ENCODE measurements around the gene JPH2. TPM values are rescaled to one million over a fixed set of nuclear protein-coding genes. Genes with fewer than 3 reads are reported as not detected.

Gene JPH2
- total RNA-seq, 6 experiments from 2014 or later, result 0.09 to 0.31 (median 0.10) TPM; not detected in 1

DNA sequence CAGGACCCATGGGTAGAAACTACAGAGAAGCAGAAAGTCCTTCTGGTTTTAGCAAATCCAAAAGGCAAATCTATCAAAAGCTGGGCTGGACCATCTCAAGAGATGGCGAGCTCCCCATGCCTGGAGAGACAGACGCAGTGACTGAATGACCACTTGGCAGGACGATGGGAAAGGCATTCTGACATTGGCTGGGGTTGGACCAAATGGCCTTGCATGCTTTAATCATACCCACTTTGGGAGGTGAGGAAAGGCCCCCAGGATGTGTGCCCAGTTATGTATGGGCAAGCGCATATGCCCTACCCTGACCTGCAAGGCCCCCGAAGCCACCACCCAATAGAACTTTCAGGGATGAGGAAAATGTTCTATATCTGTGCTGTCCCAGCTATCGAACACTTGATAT lies 45.1 kb downstream of the JPH2 start:
- no peaks in the 10 kb centered on the region for H3K4me1 ChIP-seq
- no peak overlapping the region for H3K27ac ChIP-seq
- H3K4me3 ChIP-seq, result no peak overlapping the region
- H3K9me3 ChIP-seq, result no peaks in the 10 kb centered on the region
- no peak for TF ChIP-seq POLR2A (IDR thresholded peaks at IDR 0.05)
- TF ChIP-seq, protein P1, sequence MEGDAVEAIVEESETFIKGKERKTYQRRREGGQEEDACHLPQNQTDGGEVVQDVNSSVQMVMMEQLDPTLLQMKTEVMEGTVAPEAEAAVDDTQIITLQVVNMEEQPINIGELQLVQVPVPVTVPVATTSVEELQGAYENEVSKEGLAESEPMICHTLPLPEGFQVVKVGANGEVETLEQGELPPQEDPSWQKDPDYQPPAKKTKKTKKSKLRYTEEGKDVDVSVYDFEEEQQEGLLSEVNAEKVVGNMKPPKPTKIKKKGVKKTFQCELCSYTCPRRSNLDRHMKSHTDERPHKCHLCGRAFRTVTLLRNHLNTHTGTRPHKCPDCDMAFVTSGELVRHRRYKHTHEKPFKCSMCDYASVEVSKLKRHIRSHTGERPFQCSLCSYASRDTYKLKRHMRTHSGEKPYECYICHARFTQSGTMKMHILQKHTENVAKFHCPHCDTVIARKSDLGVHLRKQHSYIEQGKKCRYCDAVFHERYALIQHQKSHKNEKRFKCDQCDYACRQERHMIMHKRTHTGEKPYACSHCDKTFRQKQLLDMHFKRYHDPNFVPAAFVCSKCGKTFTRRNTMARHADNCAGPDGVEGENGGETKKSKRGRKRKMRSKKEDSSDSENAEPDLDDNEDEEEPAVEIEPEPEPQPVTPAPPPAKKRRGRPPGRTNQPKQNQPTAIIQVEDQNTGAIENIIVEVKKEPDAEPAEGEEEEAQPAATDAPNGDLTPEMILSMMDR (IDR thresholded peaks at IDR 0.05), result no peak
- 87% methylated on average over 3 of the region's 6 CpGs for WGBS (ENCODE audit: insufficient coverage, low coverage, low lambda C conversion rate, missing lambda C conversion rate)
- intact Hi-C loops (cut with DNase I), result no loop called here
- H3K36me3 ChIP-seq, result no peaks in the 10 kb centered on the region
- DNase-seq (no peak), ATAC-seq (no peak)
- H3K27me3 ChIP-seq, result no peaks in the 10 kb centered on the region

DNA sequence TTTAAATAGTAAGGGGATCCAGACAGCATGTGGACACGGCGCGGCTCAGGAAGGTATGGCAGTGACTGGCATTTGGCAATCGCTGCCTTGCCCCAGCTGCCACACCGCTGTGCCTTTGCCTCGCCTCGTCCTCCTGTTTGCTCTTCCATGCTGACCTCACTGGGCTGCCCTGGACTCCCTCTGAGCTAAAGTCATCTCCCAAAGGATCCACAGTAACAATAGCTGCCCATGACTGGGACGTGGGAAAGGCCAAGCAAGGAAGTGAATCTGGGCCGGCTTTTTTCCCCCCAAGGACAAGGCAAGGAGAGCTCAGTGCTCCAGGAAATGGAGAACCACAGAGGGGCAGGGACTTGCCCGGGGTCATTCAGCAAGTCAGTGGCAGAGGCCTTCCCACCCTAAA lies 48.1 kb downstream of the JPH2 start:
- H3K9me3 ChIP-seq, result no peaks in the 10 kb centered on the region
- 52% methylated on average over 10 of the region's 10 CpGs for WGBS (ENCODE audit: insufficient coverage, low coverage, low lambda C conversion rate, missing lambda C conversion rate)
- no peak overlapping the region for H3K4me3 ChIP-seq
- no peak overlapping the region for H3K27ac ChIP-seq
- intact Hi-C loops (cut with DNase I), result no loop called here
- no peaks in the 10 kb centered on the region for H3K4me1 ChIP-seq
- H3K36me3 ChIP-seq, result no peaks in the 10 kb centered on the region
- no peak for DNase-seq
- TF ChIP-seq, protein P1 (IDR thresholded peaks at IDR 0.05), result no peak
- no peak for TF ChIP-seq POLR2A (IDR thresholded peaks at IDR 0.05)
- no peaks in the 10 kb centered on the region for H3K27me3 ChIP-seq
- no peak for ATAC-seq

DNA sequence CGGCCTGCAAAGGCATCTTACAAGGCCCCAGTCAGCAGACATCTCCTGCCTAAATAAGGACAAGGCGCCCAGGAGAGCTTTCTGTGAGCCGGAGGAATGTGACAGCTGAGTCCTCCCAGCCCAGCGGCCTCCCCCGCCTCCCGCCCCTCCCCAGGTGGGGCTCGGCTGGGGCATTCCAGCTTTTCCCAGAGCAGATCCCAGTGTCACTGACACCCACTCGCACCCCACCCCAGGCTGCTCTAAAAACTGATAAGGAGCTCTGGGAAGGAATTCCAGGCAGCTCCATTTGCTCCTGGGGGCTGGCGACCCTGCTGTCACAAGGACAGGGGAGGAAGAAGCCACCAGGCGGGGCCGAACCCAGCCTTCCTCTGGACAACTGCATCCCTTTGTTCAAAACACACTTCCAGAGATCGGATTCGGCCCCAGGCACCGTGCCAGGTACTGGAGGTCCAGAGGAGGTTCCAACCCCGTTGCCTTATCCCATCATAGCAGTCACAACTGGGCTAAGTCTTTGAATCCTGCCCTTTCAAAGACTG lies 49.7 kb downstream of the JPH2 start:
- no peaks in the 10 kb centered on the region for H3K9me3 ChIP-seq
- no peak overlapping the region for H3K4me3 ChIP-seq
- ATAC-seq (no peak), DNase-seq (no peak)
- no peaks in the 10 kb centered on the region for H3K27me3 ChIP-seq
- no peaks in the 10 kb centered on the region for H3K4me1 ChIP-seq
- no peak overlapping the region for H3K27ac ChIP-seq
- 14% methylated on average over 6 of the region's 15 CpGs for WGBS (ENCODE audit: insufficient coverage, low coverage, low lambda C conversion rate, missing lambda C conversion rate)
- TF ChIP-seq, protein P1 (IDR thresholded peaks at IDR 0.05), result no peak
- TF ChIP-seq POLR2A (IDR thresholded peaks at IDR 0.05), result no peak
- H3K36me3 ChIP-seq, result no peaks in the 10 kb centered on the region
- intact Hi-C loops (cut with DNase I), result no loop called here

DNA sequence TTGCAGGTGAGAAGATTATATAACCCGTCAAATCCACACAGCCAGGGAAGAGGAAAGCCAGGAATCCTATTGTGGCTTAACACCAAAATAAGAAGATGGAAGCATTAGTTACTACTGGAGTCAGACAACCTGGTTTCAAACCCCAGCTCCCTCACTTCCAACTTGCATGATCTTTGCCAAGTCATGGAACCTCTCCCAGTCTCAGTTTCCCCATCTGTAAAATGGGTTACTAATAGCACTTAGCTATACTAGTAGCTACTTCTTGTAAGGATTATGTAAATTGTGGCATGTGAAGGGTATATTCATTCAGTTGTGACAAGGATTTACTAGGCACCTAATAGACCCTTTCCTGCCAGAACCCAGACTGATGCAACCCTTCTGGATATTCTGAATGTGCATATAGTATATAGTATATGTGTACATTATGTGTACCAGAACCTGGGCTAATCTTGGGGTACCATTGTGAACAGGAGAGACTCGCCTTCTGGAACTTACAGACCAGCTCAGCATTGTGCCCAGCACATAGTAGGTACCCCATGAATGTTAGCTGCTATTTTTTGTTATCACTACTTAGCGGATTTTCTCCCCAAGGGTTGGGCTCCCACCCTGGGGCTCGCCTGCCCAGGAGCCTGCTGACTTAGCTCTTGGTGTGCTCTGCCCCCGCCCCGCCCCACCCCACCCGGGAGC lies 50.3 kb downstream of the JPH2 start:
- H3K27me3 ChIP-seq, result no peaks in the 10 kb centered on the region
- TF ChIP-seq, protein P1 (IDR thresholded peaks at IDR 0.05), result no peak
- no peak for TF ChIP-seq POLR2A (IDR thresholded peaks at IDR 0.05)
- no peak for DNase-seq
- no peaks in the 10 kb centered on the region for H3K9me3 ChIP-seq
- no peak overlapping the region for H3K4me3 ChIP-seq
- no peak overlapping the region for H3K27ac ChIP-seq
- WGBS (ENCODE audit: insufficient coverage, low coverage, low lambda C conversion rate, missing lambda C conversion rate), result 43% methylated on average over 2 of the region's 7 CpGs
- no peak for ATAC-seq
- intact Hi-C loops (cut with DNase I), result no loop called here
- no peaks in the 10 kb centered on the region for H3K36me3 ChIP-seq
- no peaks in the 10 kb centered on the region for H3K4me1 ChIP-seq
